Measurements from ENCODE around the gene EGF. TPM values are rescaled to one million over a fixed set of nuclear protein-coding genes. Genes with fewer than 3 reads are reported as not detected.

Gene EGF
- total RNA-seq, 1 experiment from 2014 or later, result 1.5 TPM

DNA sequence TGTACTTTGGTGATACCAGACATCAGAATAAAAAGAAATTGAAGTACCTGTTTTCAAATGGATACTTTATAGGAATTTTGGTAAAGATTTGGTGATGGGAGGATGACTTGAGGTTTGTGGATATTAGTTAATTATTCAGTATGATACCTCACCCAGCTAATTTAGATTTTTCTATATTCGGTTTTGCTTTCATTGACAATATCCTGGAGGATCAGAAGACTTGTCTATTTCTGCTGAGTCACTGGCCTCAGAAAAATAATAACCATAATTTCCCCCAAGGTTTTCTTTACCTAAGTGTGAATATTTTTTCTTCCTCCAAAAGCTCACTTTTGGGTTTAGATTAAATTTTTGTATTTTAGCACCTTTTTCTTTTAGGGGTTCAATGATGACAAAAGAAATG is 100.2 kb downstream of the EGF start:
- no peak overlapping the region for H2BK15ac ChIP-seq (ENCODE audit: low read depth, low read length)
- no peak overlapping the region for H3K4me2 ChIP-seq (ENCODE audit: insufficient read depth, insufficient read length, low read length)
- no peak overlapping the region for H2AK5ac ChIP-seq (ENCODE audit: insufficient read length, low read length)
- H3K27ac ChIP-seq (ENCODE audit: insufficient read length, low read depth, low read length), result no peak overlapping the region
- H4K8ac ChIP-seq (replicated peaks; ENCODE audit: insufficient read length, low read depth, low read length), result no peak overlapping the region
- no peak overlapping the region for H2AFZ ChIP-seq (ENCODE audit: low read length)
- no peaks in the 10 kb centered on the region for H3K79me2 ChIP-seq (ENCODE audit: insufficient read depth, low read length)
- H3K18ac ChIP-seq (ENCODE audit: insufficient read length, low read depth, low read length), result no peak overlapping the region
- no peak overlapping the region for H3T11ph ChIP-seq (ENCODE audit: low read length)
- no peak for DNase-seq
- no peaks in the 10 kb centered on the region for H3K9me3 ChIP-seq (ENCODE audit: control insufficient read depth, low read depth, low read length)
- no peak overlapping the region for H3K4ac ChIP-seq (ENCODE audit: low read depth, low read length)
- no peaks in the 10 kb centered on the region; the same call in 1 of the 2 replicates for H3K4me1 ChIP-seq (ENCODE audit: insufficient read depth, low read length)
- no peak overlapping the region for H3K14ac ChIP-seq (ENCODE audit: insufficient read depth, low read length)
- H3K23me2 ChIP-seq (ENCODE audit: insufficient read length, low read depth, low read length, poor library complexity, severe bottlenecking), result no peaks in the 10 kb centered on the region
- no peak overlapping the region for H2BK12ac ChIP-seq (ENCODE audit: insufficient read length, low read depth, low read length)
- no peaks in the 10 kb centered on the region for H3K79me1 ChIP-seq (ENCODE audit: insufficient read depth, low read depth, low read length, poor library complexity, severe bottlenecking)
- no CpG with 5 or more reads among the region's 1 CpG for WGBS (ENCODE audit: extremely low coverage, insufficient read length, low lambda C conversion rate)
- Mint-ChIP-seq H3K4me1 (peaks cover 7 to 13% of the 10 kb centered on the region in 2 experiments), H3K4me3 (no peak overlapping the region), H3K9me3 (peaks cover 10% of the 10 kb centered on the region in 2 experiments; a peak in 4 of 5 replicates), H3K36me3 (ENCODE audit: insufficient read depth in 1 of 3, low read depth in 3 of 3) (peaks cover 0 to 11% (median 6%) of the 10 kb centered on the region in 3 experiments; a peak in 4 of 7 replicates), H3K27ac (no peak overlapping the region), H3K27me3 (ENCODE audit: low read depth) (no peaks in the 10 kb centered on the region)
- no peak overlapping the region for H3K23ac ChIP-seq (ENCODE audit: insufficient read length, low read depth, low read length)
- no peak overlapping the region for H3K9ac ChIP-seq (ENCODE audit: extremely low read depth, insufficient read length, low read length)
- H2BK20ac ChIP-seq (ENCODE audit: low read depth, low read length, poor library complexity, severe bottlenecking), result no peak overlapping the region
- no peak overlapping the region for H4K91ac ChIP-seq (ENCODE audit: insufficient read length, low read depth, low read length)
- no peak overlapping the region for H4K5ac ChIP-seq (ENCODE audit: insufficient read length, low read depth, low read length)
- H3K27me3 ChIP-seq (ENCODE audit: insufficient read depth, low read length), result no peaks in the 10 kb centered on the region
- no peaks in the 10 kb centered on the region for H4K20me1 ChIP-seq (ENCODE audit: control insufficient read depth, insufficient read depth, insufficient read length)
- H2BK5ac ChIP-seq (ENCODE audit: insufficient read length, low read length), result no peak overlapping the region
- no peak overlapping the region for H2BK120ac ChIP-seq (ENCODE audit: low read depth, low read length, poor library complexity, severe bottlenecking)
- TF ChIP-seq, protein P1, sequence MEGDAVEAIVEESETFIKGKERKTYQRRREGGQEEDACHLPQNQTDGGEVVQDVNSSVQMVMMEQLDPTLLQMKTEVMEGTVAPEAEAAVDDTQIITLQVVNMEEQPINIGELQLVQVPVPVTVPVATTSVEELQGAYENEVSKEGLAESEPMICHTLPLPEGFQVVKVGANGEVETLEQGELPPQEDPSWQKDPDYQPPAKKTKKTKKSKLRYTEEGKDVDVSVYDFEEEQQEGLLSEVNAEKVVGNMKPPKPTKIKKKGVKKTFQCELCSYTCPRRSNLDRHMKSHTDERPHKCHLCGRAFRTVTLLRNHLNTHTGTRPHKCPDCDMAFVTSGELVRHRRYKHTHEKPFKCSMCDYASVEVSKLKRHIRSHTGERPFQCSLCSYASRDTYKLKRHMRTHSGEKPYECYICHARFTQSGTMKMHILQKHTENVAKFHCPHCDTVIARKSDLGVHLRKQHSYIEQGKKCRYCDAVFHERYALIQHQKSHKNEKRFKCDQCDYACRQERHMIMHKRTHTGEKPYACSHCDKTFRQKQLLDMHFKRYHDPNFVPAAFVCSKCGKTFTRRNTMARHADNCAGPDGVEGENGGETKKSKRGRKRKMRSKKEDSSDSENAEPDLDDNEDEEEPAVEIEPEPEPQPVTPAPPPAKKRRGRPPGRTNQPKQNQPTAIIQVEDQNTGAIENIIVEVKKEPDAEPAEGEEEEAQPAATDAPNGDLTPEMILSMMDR (conservative IDR thresholded peaks at IDR 0.05), result no peak
- H3K56ac ChIP-seq (ENCODE audit: insufficient read length, low read depth, low read length), result no peak overlapping the region
